Panc1 (cell line): ENCODE results near the gene VIT. TPM values are rescaled to one million over a fixed set of nuclear protein-coding genes. Genes with fewer than 3 reads are reported as not detected.

Source experiments
- ATAC-seq: fragments of 200-7000 bp; cut with Tn5 transposase; 2 replicates; pipeline ENCODE4 v1.9.1; 2020; ENCODE audit warnings: mild to moderate bottlenecking, moderate library complexity
- BruUV-seq: library from RNA; stranded (reverse); fragments of 400-500 nt; replicated peaks from 2 replicates; lab custom pipeline; 2021; lab: Mats Ljungman, UMichigan
- CTCF ChIA-PET: fragments of 300-600 bp; sonication (Branson Sonifier 250); formaldehyde crosslinking; loops from one replicate; lab custom pipeline; 2022; ENCODE audit warnings: antibody characterized with exemption; lab: Charles Lee
- POLR2A ChIA-PET: fragments of 300-600 bp; sonication (Branson Sonifier 250); formaldehyde crosslinking; loops from one replicate; lab custom pipeline; 2022; ENCODE audit warnings: antibody characterized with exemption; lab: Charles Lee
- DNase-seq: peaks from one replicate; pipeline ENCODE4 v3.0.0-alpha.2; 2010; ENCODE audit warnings: low read depth, low spot score
- H3K27ac ChIP-seq: 2 replicates; pipeline ENCODE4 v1.5.1; 2011; ENCODE audit warnings: mild to moderate bottlenecking, low read length, inconsistent platforms
- H3K27me3 ChIP-seq: fragments of 200-500 bp; sonication (Bioruptor generic); 2 replicates; pipeline ENCODE4 v1.6.0; 2014; ENCODE audit warnings: low read length, inconsistent platforms; ENCODE audit not compliant: control insufficient read depth, insufficient read depth
- H3K36me3 ChIP-seq: fragments of 200-500 bp; sonication (Bioruptor generic); 2 replicates; pipeline ENCODE4 v1.5.1; 2014; ENCODE audit warnings: inconsistent platforms, mild to moderate bottlenecking, low read length, moderate library complexity; ENCODE audit not compliant: control insufficient read depth, insufficient read depth
- H3K4me1 ChIP-seq: 2 replicates; pipeline ENCODE4 v1.5.1; 2011; ENCODE audit warnings: inconsistent platforms, mild to moderate bottlenecking, low read length, moderate library complexity; ENCODE audit not compliant: control insufficient read depth, insufficient read depth
- H3K4me3 ChIP-seq, 2 experiments: 2 replicates each; pipeline ENCODE4 v1.5.1; 2011 to 2012; ENCODE audit warnings: low read depth in 2 of 2, low read length in 2 of 2, mild to moderate bottlenecking in 2 of 2, inconsistent platforms in 1 of 2, moderate library complexity in 1 of 2
- H3K9me3 ChIP-seq: fragments of 200-500 bp; sonication (Bioruptor generic); 2 replicates; pipeline ENCODE4 v1.5.1; 2014; ENCODE audit warnings: low read depth, mild to moderate bottlenecking, inconsistent platforms, low read length, moderate library complexity; ENCODE audit not compliant: control insufficient read depth, insufficient read depth
- CTCF ChIP-seq: fragments of 450-650 bp; IDR thresholded peaks from 2 replicates; pipeline ENCODE4 v1.5.1; 2017; ENCODE audit warnings: mild to moderate bottlenecking
- POLR2AphosphoS5 ChIP-seq: IDR thresholded peaks from 2 replicates; pipeline ENCODE4 v1.6.1; 2012; ENCODE audit warnings: mild to moderate bottlenecking, low read depth, low read length, moderate library complexity
- SIN3A ChIP-seq: IDR thresholded peaks from 2 replicates; pipeline ENCODE4 v1.6.1; 2012; ENCODE audit warnings: low read depth, mild to moderate bottlenecking, low read length, moderate library complexity, borderline replicate concordance; ENCODE audit not compliant: insufficient read depth
- TCF7L2 ChIP-seq: IDR thresholded peaks from 2 replicates; pipeline ENCODE4 v1.6.1; 2011; ENCODE audit warnings: mild to moderate bottlenecking, low read depth, low read length, inconsistent platforms
- in situ Hi-C: cut with HindIII; loops from 2 replicates; pipeline ENCODE4 v1.10.0; 2016; ENCODE audit warnings: low sequenced_read_pairs, low pct_unique_long_range_greater_than_20kb
- intact Hi-C: fragments of 100-400 bp; cut with micrococcal nuclease; formaldehyde crosslinking; loops from one replicate; pipeline ENCODE4 v1.10.0; 2022; ENCODE audit not compliant: unreplicated experiment
- total RNA-seq: library from RNA; stranded (reverse); gene quantifications from one replicate; pipeline ENCODE4 v1.2.1, GENCODE V29; 2021; ENCODE audit not compliant: unreplicated experiment
- TF ChIP-seq, protein P1 (sequence below), 2 experiments: IDR thresholded peaks; 2 replicates each; pipeline ENCODE4 v1.6.1; 2011 to 2012; ENCODE audit warnings: low read depth in 2 of 2, control low read depth in 1 of 2, low read length in 1 of 2, mild to moderate bottlenecking in 1 of 2, moderate library complexity in 1 of 2; ENCODE audit not compliant: insufficient read depth in 1 of 2

Gene VIT
- total RNA-seq, 1 experiment from 2014 or later: 0.77 TPM

DNA sequence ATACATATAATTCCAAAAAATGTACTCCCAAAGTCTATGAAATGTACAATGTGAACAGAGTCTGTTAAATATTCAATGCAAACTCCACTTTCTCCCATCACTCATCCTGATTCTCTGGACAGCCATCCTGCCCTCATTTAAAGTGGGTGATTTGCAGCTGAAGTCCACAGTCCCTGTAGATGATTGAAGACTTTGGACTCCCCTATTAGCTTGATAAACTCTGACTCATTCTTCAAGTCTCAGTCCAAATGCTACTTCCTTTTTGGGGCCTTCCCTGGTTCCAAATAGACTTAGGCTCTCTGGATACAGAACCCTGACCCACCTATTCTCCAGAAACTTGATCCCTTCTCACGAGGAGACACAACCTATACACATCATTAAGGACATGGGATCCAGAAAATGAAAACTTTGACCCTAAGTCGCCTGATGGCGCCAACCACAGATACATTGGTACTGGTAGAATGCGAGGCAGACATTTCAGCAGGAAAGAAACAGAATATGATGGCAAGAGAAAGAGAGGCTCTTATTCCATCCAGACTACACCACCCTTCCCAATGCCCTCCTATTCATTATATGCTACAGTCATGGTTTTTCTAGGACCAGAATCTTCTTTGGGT lies 122.7 kb downstream of the VIT start:
- Histone ChIP-seq H3K27me3 (no peaks in the 10 kb centered on the region), H3K4me3 (no peak overlapping the region), H3K9me3 (no peaks in the 10 kb centered on the region), H3K36me3 (no peaks in the 10 kb centered on the region), H3K4me1 (no peaks in the 10 kb centered on the region), H3K27ac (no peak overlapping the region)
- intact Hi-C loops: no loop called here
- CTCF ChIA-PET: no interaction called here
- ATAC-seq (no peak), DNase-seq (no peak)
- no peak for TF ChIP-seq TCF7L2
- no peak for TF ChIP-seq POLR2AphosphoS5
- no peak for TF ChIP-seq CTCF
- no peak for TF ChIP-seq SIN3A
- TF ChIP-seq, protein P1, sequence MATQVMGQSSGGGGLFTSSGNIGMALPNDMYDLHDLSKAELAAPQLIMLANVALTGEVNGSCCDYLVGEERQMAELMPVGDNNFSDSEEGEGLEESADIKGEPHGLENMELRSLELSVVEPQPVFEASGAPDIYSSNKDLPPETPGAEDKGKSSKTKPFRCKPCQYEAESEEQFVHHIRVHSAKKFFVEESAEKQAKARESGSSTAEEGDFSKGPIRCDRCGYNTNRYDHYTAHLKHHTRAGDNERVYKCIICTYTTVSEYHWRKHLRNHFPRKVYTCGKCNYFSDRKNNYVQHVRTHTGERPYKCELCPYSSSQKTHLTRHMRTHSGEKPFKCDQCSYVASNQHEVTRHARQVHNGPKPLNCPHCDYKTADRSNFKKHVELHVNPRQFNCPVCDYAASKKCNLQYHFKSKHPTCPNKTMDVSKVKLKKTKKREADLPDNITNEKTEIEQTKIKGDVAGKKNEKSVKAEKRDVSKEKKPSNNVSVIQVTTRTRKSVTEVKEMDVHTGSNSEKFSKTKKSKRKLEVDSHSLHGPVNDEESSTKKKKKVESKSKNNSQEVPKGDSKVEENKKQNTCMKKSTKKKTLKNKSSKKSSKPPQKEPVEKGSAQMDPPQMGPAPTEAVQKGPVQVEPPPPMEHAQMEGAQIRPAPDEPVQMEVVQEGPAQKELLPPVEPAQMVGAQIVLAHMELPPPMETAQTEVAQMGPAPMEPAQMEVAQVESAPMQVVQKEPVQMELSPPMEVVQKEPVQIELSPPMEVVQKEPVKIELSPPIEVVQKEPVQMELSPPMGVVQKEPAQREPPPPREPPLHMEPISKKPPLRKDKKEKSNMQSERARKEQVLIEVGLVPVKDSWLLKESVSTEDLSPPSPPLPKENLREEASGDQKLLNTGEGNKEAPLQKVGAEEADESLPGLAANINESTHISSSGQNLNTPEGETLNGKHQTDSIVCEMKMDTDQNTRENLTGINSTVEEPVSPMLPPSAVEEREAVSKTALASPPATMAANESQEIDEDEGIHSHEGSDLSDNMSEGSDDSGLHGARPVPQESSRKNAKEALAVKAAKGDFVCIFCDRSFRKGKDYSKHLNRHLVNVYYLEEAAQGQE (IDR thresholded peaks at IDR 0.05; ENCODE audit: insufficient read depth in 1 of 2, low read depth in 2 of 2, low read length in 1 of 2): no peak
- in situ Hi-C loops: no loop called here
- POLR2A ChIA-PET: no interaction called here
- BruUV-seq: no TSS peak

- H3K27me3 ChIP-seq: no peaks in the 10 kb centered on the region
- H3K4me1 ChIP-seq: no peaks in the 10 kb centered on the region
- H3K4me3 ChIP-seq: no peak overlapping the region
- ATAC-seq: no peak
- TF ChIP-seq CTCF (no peak), TCF7L2 (no peak), SIN3A (no peak), POLR2AphosphoS5 (no peak)
- TF ChIP-seq, protein P1 (IDR thresholded peaks at IDR 0.05; ENCODE audit: insufficient read depth in 1 of 2, low read depth in 2 of 2, low read length in 1 of 2): no peak
- in situ Hi-C loops: no loop called here
- DNase-seq: no peak
- no TSS peak for BruUV-seq
- H3K27ac ChIP-seq: no peak overlapping the region
- ChIA-PET POLR2A (interaction anchor here (0.6 kb wide), 1 partner anchor 24 kb away, joined by 8 read pairs; no protein-coding TSS in a partner anchor), CTCF (no interaction called here)
- no peaks in the 10 kb centered on the region for H3K9me3 ChIP-seq
- intact Hi-C loops: no loop called here
- no peaks in the 10 kb centered on the region for H3K36me3 ChIP-seq
Observed at GRCh38 chr2:36820942-36821605, 124.6 kb downstream of the VIT start.
